HepG2 (cell line): ENCODE results near the gene GPS1. TPM values are rescaled to one million over a fixed set of nuclear protein-coding genes. Genes with fewer than 3 reads are reported as not detected.

Experiments used
- ATF5 ChIP-seq: sonication (generic); formaldehyde crosslinking; IDR thresholded peaks from 2 replicates; pipeline ENCODE4 v1.4.0; 2020; ENCODE audit warnings: mild to moderate bottlenecking, low read depth, missing genetic modification reagents
- CENPBD1 ChIP-seq: sonication (generic); formaldehyde crosslinking; IDR thresholded peaks from 2 replicates; pipeline ENCODE4 v1.8.0; 2022; ENCODE audit warnings: missing genetic modification reagents, low read depth, mild to moderate bottlenecking, borderline replicate concordance
- CHD2 ChIP-seq: IDR thresholded peaks from 2 replicates; pipeline ENCODE4 v1.6.1; 2011; ENCODE audit warnings: low read depth, low read length, improper control_type of control experiment
- CSRNP2 ChIP-seq: sonication (generic); formaldehyde crosslinking; conservative IDR thresholded peaks from 2 replicates; pipeline ENCODE4 v1.8.0; 2022; ENCODE audit warnings: low read depth, missing genetic modification reagents
- FOXP1 ChIP-seq, 2 experiments: fragments of 450-650 bp in 1 of 2; IDR thresholded peaks; 2 replicates each; pipeline ENCODE4 v1.6.1; 2017 to 2018; ENCODE audit warnings: antibody characterized with exemption in 1 of 2
- IRF9 ChIP-seq: sonication (generic); formaldehyde crosslinking; IDR thresholded peaks from 2 replicates; pipeline ENCODE4 v1.8.0; 2022; ENCODE audit warnings: missing genetic modification reagents, mild to moderate bottlenecking, borderline replicate concordance
- KMT2B ChIP-seq: IDR thresholded peaks from 2 replicates; pipeline ENCODE4 v1.6.1; 2016; ENCODE audit warnings: missing genetic modification reagents, missing compliant biosample characterization
- MATR3 ChIP-seq: sonication (generic); formaldehyde crosslinking; IDR thresholded peaks from 2 replicates; pipeline ENCODE4 v1.4.0; 2020; ENCODE audit warnings: missing genetic modification reagents
- MED8 ChIP-seq: sonication (generic); formaldehyde crosslinking; IDR thresholded peaks from 2 replicates; pipeline ENCODE4 v1.8.1; 2023; ENCODE audit warnings: mild to moderate bottlenecking, missing genetic modification reagents; ENCODE audit not compliant: insufficient replicate concordance
- PHF21A ChIP-seq: sonication (generic); formaldehyde crosslinking; IDR thresholded peaks from 2 replicates; pipeline ENCODE4 v1.5.0; 2020; ENCODE audit warnings: mild to moderate bottlenecking, missing genetic modification reagents
- PPARG ChIP-seq: conservative IDR thresholded peaks from 2 replicates; pipeline ENCODE4 v1.6.1; 2016; ENCODE audit warnings: missing biosample characterization, missing genetic modification reagents
- RORA ChIP-seq: sonication (generic); formaldehyde crosslinking; IDR thresholded peaks from 2 replicates; pipeline ENCODE4 v1.5.0; 2020; ENCODE audit warnings: mild to moderate bottlenecking, missing genetic modification reagents, moderate library complexity
- SKI ChIP-seq: fragments of 450-650 bp; IDR thresholded peaks from one replicate; pipeline ENCODE4 v1.6.1; 2018; ENCODE audit warnings: mild to moderate bottlenecking; ENCODE audit not compliant: partially characterized antibody
- SSRP1 ChIP-seq: IDR thresholded peaks from 2 replicates; pipeline ENCODE4 v1.6.1; 2016; ENCODE audit warnings: control low read depth
- TGIF2 ChIP-seq: IDR thresholded peaks from 2 replicates; pipeline ENCODE4 v1.6.1; 2016; ENCODE audit warnings: control low read depth, missing compliant biosample characterization
- ZBTB37 ChIP-seq: sonication (generic); formaldehyde crosslinking; IDR thresholded peaks from 2 replicates; pipeline ENCODE4 v1.4.0; 2020; ENCODE audit warnings: mild to moderate bottlenecking, missing genetic modification reagents
- ZBTB42 ChIP-seq: sonication (generic); formaldehyde crosslinking; IDR thresholded peaks from 2 replicates; pipeline ENCODE4 v1.5.0; 2020; ENCODE audit warnings: mild to moderate bottlenecking, missing genetic modification reagents
- ZBTB8A ChIP-seq: sonication (generic); formaldehyde crosslinking; IDR thresholded peaks from 2 replicates; pipeline ENCODE4 v1.4.0; 2020; ENCODE audit warnings: mild to moderate bottlenecking, low read depth, missing genetic modification reagents, borderline replicate concordance
- ZIK1 ChIP-seq: sonication (generic); formaldehyde crosslinking; IDR thresholded peaks from 2 replicates; pipeline ENCODE4 v1.5.0; 2020; ENCODE audit warnings: mild to moderate bottlenecking, low read depth, missing genetic modification reagents, borderline replicate concordance
- ZNF251 ChIP-seq: sonication (generic); formaldehyde crosslinking; IDR thresholded peaks from 2 replicates; pipeline ENCODE4 v1.9.0; 2021; ENCODE audit warnings: mild to moderate bottlenecking, missing genetic modification reagents
- ZNF383 ChIP-seq: sonication (generic); formaldehyde crosslinking; IDR thresholded peaks from 2 replicates; pipeline ENCODE4 v1.4.0; 2020; ENCODE audit warnings: missing genetic modification reagents, mild to moderate bottlenecking, borderline replicate concordance
- ZNF451 ChIP-seq: sonication (generic); formaldehyde crosslinking; IDR thresholded peaks from 2 replicates; pipeline ENCODE4 v1.5.0; 2020; ENCODE audit warnings: mild to moderate bottlenecking, missing genetic modification reagents
- ZNF746 ChIP-seq: sonication (generic); formaldehyde crosslinking; IDR thresholded peaks from 2 replicates; pipeline ENCODE4 v1.8.0; 2022; ENCODE audit warnings: mild to moderate bottlenecking, missing genetic modification reagents
- ZNF841 ChIP-seq: sonication (generic); formaldehyde crosslinking; IDR thresholded peaks from 2 replicates; pipeline ENCODE4 v1.8.1; 2023; ENCODE audit warnings: missing genetic modification reagents, borderline replicate concordance
- ZSCAN31 ChIP-seq: sonication (generic); formaldehyde crosslinking; IDR thresholded peaks from 2 replicates; pipeline ENCODE4 v1.5.0; 2020; ENCODE audit warnings: low read depth, mild to moderate bottlenecking, missing genetic modification reagents
- polyA plus RNA-seq, 8 experiments: library from polyadenylated mRNA; depleted of rRNA in 3 of 8; stranded (reverse) in 7 of 8; unstranded in 1 of 8; fragments of >200 nt; fragmentation: Illumina TruSeq in 4 of 8; extraction: Trizol in 4 of 8; gene quantifications; 2 replicates each; pipeline versions ENCODE4 v1.2.1 to v1.2.3, GENCODE V29; 2011 to 2016; ENCODE audit warnings: low read depth in 4 of 8, missing spikeins in 1 of 8, mixed read lengths in 1 of 8; ENCODE audit not compliant: insufficient read depth in 1 of 8
- total RNA-seq, 5 experiments: library from RNA; depleted of rRNA; stranded (reverse); fragments of >200 nt; fragmentation: Illumina TruSeq; extraction: Trizol; gene quantifications; 2 replicates each; pipeline ENCODE4 v1.2.3, GENCODE V29; 2016; ENCODE audit warnings: low read depth in 1 of 5

Gene GPS1
- total and polyA plus RNA-seq, 2 of the 13 experiments (the other 11 are each of a cell fraction or from before 2014, with no cell fraction given) = 124 to 128 TPM

- TF ChIP-seq MED8 (peak; percentile 48), ZIK1 (CRISPR knock-in tag) (no peak), RORA (CRISPR knock-in tag) (no peak), ZBTB42 (CRISPR knock-in tag) (no peak), IRF9 (CRISPR knock-in tag) (0 out of 2 replicates have a peak, but pooled peaks have one; percentile 11), SKI (peak; percentile 6), ATF5 (CRISPR knock-in tag) (0 out of 2 replicates have a peak, but pooled peaks have one; percentile 67), ZNF383 (no peak), TGIF2 (CRISPR knock-in tag) (peak; percentile 64; the same call in 1 of the 2 replicates), ZNF451 (no peak; the same call in none of the 2 replicates), MATR3 (CRISPR knock-in tag) (no peak), PHF21A (CRISPR knock-in tag) (peak; percentile 97), CENPBD1 (no peak), SSRP1 (CRISPR knock-in tag) (peak; percentile 37; the same call in 1 of the 2 replicates), CSRNP2 (CRISPR knock-in tag) (no peak), CHD2 (no peak), KMT2B (CRISPR knock-in tag) (0 out of 2 replicates have a peak, but pooled peaks have one; percentile 27), ZBTB37 (CRISPR knock-in tag) (0 out of 2 replicates have a peak, but pooled peaks have one; percentile 15), ZSCAN31 (CRISPR knock-in tag) (peak; percentile 90), ZNF841 (0 out of 2 replicates have a peak, but pooled peaks have one; percentile 29), ZNF251 (no peak), ZNF746 (CRISPR knock-in tag) (no peak), FOXP1 (IDR thresholded peaks at IDR 0.05) (no peak), FOXP1 (CRISPR knock-in tag; IDR thresholded peaks at IDR 0.05) (no peak), PPARG (CRISPR knock-in tag) (no peak), ZBTB8A (CRISPR knock-in tag) (no peak)
These were observed 5.3 kb downstream of the GPS1 start (continued) for GRCh38 chr17:82056729-82057621.
